ENCODE data around the gene PPP2R3C.

The PPP2R3C gene

DNA sequence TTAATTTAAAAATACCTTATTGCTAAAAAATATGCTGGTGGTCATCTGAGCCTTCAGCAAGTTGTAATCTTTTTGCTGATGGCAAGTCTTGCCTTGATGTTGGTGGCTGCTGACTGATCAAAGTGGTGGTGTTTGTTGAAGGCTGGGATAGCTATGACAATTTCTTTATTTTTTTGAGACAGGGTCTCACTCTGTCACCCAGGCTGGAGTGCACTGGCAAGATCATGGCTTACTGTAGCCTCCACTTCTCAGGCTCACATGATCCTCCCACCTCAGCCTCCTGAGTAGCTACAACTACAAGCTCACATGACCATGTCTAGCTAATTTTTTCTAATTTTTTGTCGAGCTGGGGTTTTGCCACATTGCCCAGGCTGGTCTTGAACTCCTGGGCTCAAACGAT is 25.4 kb upstream of the PPP2R3C start:
- H3K36me3 ChIP-seq (ENCODE audit: insufficient read depth), result no peaks in the 10 kb centered on the region
- H3K27me3 ChIP-seq (ENCODE audit: insufficient read depth, low read depth), result no peaks in the 10 kb centered on the region
- H2AFZ ChIP-seq (ENCODE audit: low read depth), result no peak overlapping the region
- TF ChIP-seq, protein P1, sequence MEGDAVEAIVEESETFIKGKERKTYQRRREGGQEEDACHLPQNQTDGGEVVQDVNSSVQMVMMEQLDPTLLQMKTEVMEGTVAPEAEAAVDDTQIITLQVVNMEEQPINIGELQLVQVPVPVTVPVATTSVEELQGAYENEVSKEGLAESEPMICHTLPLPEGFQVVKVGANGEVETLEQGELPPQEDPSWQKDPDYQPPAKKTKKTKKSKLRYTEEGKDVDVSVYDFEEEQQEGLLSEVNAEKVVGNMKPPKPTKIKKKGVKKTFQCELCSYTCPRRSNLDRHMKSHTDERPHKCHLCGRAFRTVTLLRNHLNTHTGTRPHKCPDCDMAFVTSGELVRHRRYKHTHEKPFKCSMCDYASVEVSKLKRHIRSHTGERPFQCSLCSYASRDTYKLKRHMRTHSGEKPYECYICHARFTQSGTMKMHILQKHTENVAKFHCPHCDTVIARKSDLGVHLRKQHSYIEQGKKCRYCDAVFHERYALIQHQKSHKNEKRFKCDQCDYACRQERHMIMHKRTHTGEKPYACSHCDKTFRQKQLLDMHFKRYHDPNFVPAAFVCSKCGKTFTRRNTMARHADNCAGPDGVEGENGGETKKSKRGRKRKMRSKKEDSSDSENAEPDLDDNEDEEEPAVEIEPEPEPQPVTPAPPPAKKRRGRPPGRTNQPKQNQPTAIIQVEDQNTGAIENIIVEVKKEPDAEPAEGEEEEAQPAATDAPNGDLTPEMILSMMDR (conservative IDR thresholded peaks at IDR 0.05; ENCODE audit: low read depth, low read length), result no peak
- H3K27ac ChIP-seq, result no peak overlapping the region
- H3K4me2 ChIP-seq, result no peak overlapping the region
- H3K9ac ChIP-seq, result no peak overlapping the region
- no peaks in the 10 kb centered on the region for H3K79me2 ChIP-seq (ENCODE audit: insufficient read depth, low read depth)
- no peaks in the 10 kb centered on the region for H4K20me1 ChIP-seq (ENCODE audit: insufficient read depth)
- H3K4me1 ChIP-seq (ENCODE audit: low read depth, poor library complexity, severe bottlenecking), result no peaks in the 10 kb centered on the region
- no peak overlapping the region for H3K4me3 ChIP-seq (IDR thresholded peaks at IDR 0.05; ENCODE audit: insufficient read depth, low read depth, low read length)

DNA sequence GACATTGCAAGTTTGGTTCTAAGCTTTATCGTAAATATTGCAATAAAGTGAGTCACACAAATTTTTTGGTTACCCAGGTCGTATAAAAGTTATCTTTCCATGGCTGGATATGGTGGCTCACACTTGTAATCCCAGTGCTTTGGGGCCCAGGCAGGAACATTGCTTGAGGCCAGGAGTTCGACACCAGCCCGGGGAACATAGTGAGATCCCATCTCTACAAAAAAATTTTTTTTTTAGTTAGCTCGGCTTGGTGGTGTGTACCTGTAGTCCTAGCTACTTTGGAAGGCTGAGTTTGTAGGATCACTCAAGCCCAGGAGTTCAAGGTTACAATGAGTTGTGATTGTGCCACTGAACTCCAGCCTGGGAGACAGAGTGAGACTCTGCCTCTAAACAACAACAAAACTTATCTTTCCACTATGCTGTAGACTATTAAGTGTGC is 24.9 kb upstream of the PPP2R3C start:
- Histone ChIP-seq H3K27ac (no peak overlapping the region), H3K4me2 (no peak overlapping the region), H3K36me3 (ENCODE audit: insufficient read depth) (no peaks in the 10 kb centered on the region), H3K27me3 (ENCODE audit: insufficient read depth, low read depth) (no peaks in the 10 kb centered on the region), H3K4me3 (IDR thresholded peaks at IDR 0.05; ENCODE audit: insufficient read depth, low read depth, low read length) (no peak overlapping the region), H3K79me2 (ENCODE audit: insufficient read depth, low read depth) (no peaks in the 10 kb centered on the region), H3K9ac (no peak overlapping the region), H2AFZ (ENCODE audit: low read depth) (no peak overlapping the region), H4K20me1 (ENCODE audit: insufficient read depth) (no peaks in the 10 kb centered on the region), H3K4me1 (ENCODE audit: low read depth, poor library complexity, severe bottlenecking) (no peaks in the 10 kb centered on the region)
- TF ChIP-seq, protein P1 (conservative IDR thresholded peaks at IDR 0.05; ENCODE audit: low read depth, low read length), result no peak

DNA sequence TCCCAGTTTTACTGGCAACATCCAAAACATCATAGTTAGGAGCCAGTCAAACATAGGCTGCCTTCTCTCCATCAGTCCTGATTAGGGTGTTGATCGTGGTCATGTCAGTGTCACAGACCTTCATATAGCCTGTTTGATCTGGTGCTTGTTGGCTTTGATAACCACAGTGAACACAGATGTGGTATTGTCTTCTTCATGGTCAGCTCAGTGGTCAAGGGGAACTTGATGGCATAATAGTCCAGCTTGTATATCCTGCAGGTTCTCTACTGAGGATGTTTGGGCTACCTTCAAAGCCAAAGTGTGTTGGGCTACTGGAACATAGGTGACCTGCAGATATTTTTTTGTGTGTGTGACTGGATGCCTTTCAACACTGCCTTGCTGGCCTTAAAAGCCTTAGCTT is 22.2 kb upstream of the PPP2R3C start:
- TF ChIP-seq, protein P1 (conservative IDR thresholded peaks at IDR 0.05; ENCODE audit: low read depth, low read length), result no peak
- Histone ChIP-seq H2AFZ (ENCODE audit: low read depth) (no peak overlapping the region), H3K4me1 (ENCODE audit: low read depth, poor library complexity, severe bottlenecking) (no peaks in the 10 kb centered on the region), H3K27me3 (ENCODE audit: insufficient read depth, low read depth) (no peaks in the 10 kb centered on the region), H3K36me3 (ENCODE audit: insufficient read depth) (no peaks in the 10 kb centered on the region), H3K4me2 (no peak overlapping the region), H3K79me2 (ENCODE audit: insufficient read depth, low read depth) (no peaks in the 10 kb centered on the region), H3K27ac (no peak overlapping the region), H3K4me3 (IDR thresholded peaks at IDR 0.05; ENCODE audit: insufficient read depth, low read depth, low read length) (no peak overlapping the region), H3K9ac (no peak overlapping the region), H4K20me1 (ENCODE audit: insufficient read depth) (no peaks in the 10 kb centered on the region)

DNA sequence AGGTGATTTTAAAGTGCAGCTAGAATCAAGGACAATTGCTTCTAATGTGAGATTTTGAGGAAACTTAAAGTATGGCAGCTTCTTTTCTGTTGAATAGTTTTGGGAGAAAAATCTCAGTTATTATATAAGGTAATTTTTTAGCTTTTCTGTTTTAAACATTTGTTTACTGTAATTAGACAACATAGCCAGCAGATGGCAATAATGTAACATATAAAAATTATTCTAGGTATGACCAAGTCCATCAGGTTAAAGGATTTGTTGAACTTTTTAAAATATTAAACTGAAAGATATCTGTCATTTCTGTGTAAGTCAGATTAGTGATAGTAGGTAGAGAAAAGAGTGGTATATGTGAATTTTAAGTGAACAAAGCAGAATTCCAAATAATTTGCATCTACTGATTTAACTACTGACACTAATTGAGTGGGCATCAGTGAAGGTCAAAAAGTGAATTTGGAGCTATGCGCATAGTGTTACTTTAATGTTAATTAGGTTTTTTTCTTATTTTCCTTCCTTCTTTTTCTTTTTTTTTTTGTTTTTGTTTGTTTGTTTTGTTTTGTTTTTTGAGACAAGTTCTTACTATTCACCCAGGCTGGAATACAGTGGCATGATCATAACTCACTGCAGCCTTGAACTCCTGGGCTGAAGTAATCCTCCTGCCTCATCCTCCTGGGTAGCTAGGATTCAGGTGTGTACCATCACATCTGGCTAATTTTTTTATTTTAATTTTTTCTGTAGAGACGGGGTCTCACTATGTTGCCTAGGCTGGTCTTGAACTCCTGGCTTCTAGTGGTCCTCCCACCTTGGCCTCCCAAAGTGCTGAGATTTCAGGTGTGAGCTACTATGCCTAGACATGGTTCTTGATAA is 19.2 kb upstream of the PPP2R3C start:
- no peak overlapping the region for H3K27ac ChIP-seq
- no peaks in the 10 kb centered on the region for H3K27me3 ChIP-seq (ENCODE audit: insufficient read depth, low read depth)
- no peaks in the 10 kb centered on the region for H4K20me1 ChIP-seq (ENCODE audit: insufficient read depth)
- no peak overlapping the region for H3K9ac ChIP-seq
- no peaks in the 10 kb centered on the region for H3K36me3 ChIP-seq (ENCODE audit: insufficient read depth)
- no peak overlapping the region for H3K4me2 ChIP-seq
- H2AFZ ChIP-seq (ENCODE audit: low read depth), result no peak overlapping the region
- H3K4me3 ChIP-seq (IDR thresholded peaks at IDR 0.05; ENCODE audit: insufficient read depth, low read depth, low read length), result no peak overlapping the region
- TF ChIP-seq, protein P1 (conservative IDR thresholded peaks at IDR 0.05; ENCODE audit: low read depth, low read length), result peak; percentile 47
- no peaks in the 10 kb centered on the region for H3K79me2 ChIP-seq (ENCODE audit: insufficient read depth, low read depth)
- no peaks in the 10 kb centered on the region for H3K4me1 ChIP-seq (ENCODE audit: low read depth, poor library complexity, severe bottlenecking)

Data from KMS-11 (cell line).